ENCODE results near the gene TECPR1. TPM values are rescaled to one million over a fixed set of nuclear protein-coding genes. Genes with fewer than 3 reads are reported as not detected.

Gene TECPR1
- polyA plus RNA-seq, 2 donors: 8.4 to 17.1 TPM

GRCh38 chr7:98199131-98199530 lies 52.9 kb downstream of the TECPR1 start:
- H3K36me3 ChIP-seq (ENCODE audit: control insufficient read depth in 2 of 2, insufficient read depth in 2 of 2, low read length in 1 of 2): peaks cover 15 to 28% of the 10 kb centered on the region in 2 donors
- no peaks in the 10 kb centered on the region for H3K27me3 ChIP-seq (ENCODE audit: control insufficient read depth in 1 of 2, insufficient read depth in 2 of 2, low read length in 2 of 2)
- H3K27ac ChIP-seq (ENCODE audit: low read depth in 2 of 2, low read length in 1 of 2): no peak overlapping the region
- H3K4me3 ChIP-seq (ENCODE audit: low read depth in 1 of 2, low read length in 2 of 2): no peak overlapping the region
- 94 to 96% methylated on average over 5 of the region's 5 CpGs for WGBS, 2 donors
- H3K4me1 ChIP-seq (ENCODE audit: control insufficient read depth in 2 of 2, insufficient read depth in 2 of 2, low read length in 1 of 2): no peaks in the 10 kb centered on the region
- no peaks in the 10 kb centered on the region for H3K9me3 ChIP-seq (ENCODE audit: control insufficient read depth in 2 of 2, insufficient read depth in 1 of 2, low read depth in 1 of 2, low read length in 1 of 2)

DNA sequence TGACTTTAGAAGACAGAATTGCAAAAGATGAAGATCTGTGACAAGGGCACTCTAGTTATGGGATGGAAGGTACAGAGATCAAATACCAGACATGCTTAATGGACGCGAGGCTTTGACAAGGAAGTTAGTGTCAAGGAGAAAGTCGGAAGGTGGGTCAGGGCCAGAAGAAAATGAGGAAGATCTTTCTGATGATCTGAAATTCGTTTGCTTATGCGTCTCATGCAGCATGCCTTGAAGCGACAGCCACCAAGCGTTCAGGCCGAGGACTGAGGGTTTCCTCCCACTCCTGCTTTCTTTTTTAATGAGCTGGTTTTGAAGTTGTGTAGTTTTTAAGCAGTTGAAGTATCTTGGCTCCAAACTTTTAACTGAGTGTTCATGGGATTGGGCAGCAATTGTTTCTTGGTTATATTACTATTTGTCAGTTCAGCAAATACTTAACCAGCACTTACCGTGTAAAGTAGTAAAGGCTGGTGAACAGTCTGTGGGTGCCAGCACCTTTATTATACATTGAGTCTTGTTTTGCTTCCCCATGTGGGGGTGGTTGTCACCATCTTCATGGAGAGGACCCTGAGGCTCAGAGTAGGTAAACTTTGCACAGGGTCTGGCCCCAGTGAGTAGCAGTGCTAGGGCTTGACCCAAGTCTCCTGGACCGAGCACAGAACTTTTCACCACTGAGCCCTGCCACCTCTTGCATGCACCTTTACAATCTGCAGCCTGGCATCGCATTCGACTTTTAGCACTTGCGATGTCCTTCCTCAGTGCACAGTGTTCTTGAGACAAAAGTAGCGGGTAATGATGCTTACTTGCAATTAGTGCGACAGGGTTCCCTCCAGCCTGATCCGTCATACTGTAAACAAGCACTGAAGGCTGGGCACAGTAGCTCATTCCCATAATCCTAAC lies 55.1 kb downstream of the TECPR1 start:
- Histone ChIP-seq H3K27ac (ENCODE audit: low read depth in 2 of 2, low read length in 1 of 2) (no peak overlapping the region), H3K4me3 (ENCODE audit: low read depth in 1 of 2, low read length in 2 of 2) (no peak overlapping the region), H3K36me3 (ENCODE audit: control insufficient read depth in 2 of 2, insufficient read depth in 2 of 2, low read length in 1 of 2) (peaks cover 13 to 38% of the 10 kb centered on the region in 2 donors), H3K4me1 (ENCODE audit: control insufficient read depth in 2 of 2, insufficient read depth in 2 of 2, low read length in 1 of 2) (no peaks in the 10 kb centered on the region), H3K27me3 (ENCODE audit: control insufficient read depth in 1 of 2, insufficient read depth in 2 of 2, low read length in 2 of 2) (no peaks in the 10 kb centered on the region), H3K9me3 (ENCODE audit: control insufficient read depth in 2 of 2, insufficient read depth in 1 of 2, low read depth in 1 of 2, low read length in 1 of 2) (no peaks in the 10 kb centered on the region)
- WGBS, 2 donors: 88 to 94% methylated on average over 16 of the region's 16 CpGs

- no peak overlapping the region for H3K27ac ChIP-seq (ENCODE audit: low read depth in 2 of 2, low read length in 1 of 2)
- H3K27me3 ChIP-seq (ENCODE audit: control insufficient read depth in 1 of 2, insufficient read depth in 2 of 2, low read length in 2 of 2): no peaks in the 10 kb centered on the region
- no peak overlapping the region for H3K4me3 ChIP-seq (ENCODE audit: low read depth in 1 of 2, low read length in 2 of 2)
- H3K36me3 ChIP-seq (ENCODE audit: control insufficient read depth in 2 of 2, insufficient read depth in 2 of 2, low read length in 1 of 2): peaks cover 15 to 44% of the 10 kb centered on the region in 2 donors
- 93 to 96% methylated on average over 8 of the region's 8 CpGs for WGBS, 2 donors
- no peaks in the 10 kb centered on the region for H3K4me1 ChIP-seq (ENCODE audit: control insufficient read depth in 2 of 2, insufficient read depth in 2 of 2, low read length in 1 of 2)
- no peaks in the 10 kb centered on the region for H3K9me3 ChIP-seq (ENCODE audit: control insufficient read depth in 2 of 2, insufficient read depth in 1 of 2, low read depth in 1 of 2, low read length in 1 of 2)
These were observed 57.2 kb downstream of the TECPR1 start for GRCh38 chr7:98194672-98195457.

GRCh38 chr7:98194186-98194585 lies 57.8 kb downstream of the TECPR1 start:
- H3K36me3 ChIP-seq (ENCODE audit: control insufficient read depth in 2 of 2, insufficient read depth in 2 of 2, low read length in 1 of 2): peaks cover 15 to 48% of the 10 kb centered on the region in 2 donors
- WGBS, 2 donors: 96% methylated on average over 28 of the region's 28 CpGs
- H3K9me3 ChIP-seq (ENCODE audit: control insufficient read depth in 2 of 2, insufficient read depth in 1 of 2, low read depth in 1 of 2, low read length in 1 of 2): no peaks in the 10 kb centered on the region

DNA sequence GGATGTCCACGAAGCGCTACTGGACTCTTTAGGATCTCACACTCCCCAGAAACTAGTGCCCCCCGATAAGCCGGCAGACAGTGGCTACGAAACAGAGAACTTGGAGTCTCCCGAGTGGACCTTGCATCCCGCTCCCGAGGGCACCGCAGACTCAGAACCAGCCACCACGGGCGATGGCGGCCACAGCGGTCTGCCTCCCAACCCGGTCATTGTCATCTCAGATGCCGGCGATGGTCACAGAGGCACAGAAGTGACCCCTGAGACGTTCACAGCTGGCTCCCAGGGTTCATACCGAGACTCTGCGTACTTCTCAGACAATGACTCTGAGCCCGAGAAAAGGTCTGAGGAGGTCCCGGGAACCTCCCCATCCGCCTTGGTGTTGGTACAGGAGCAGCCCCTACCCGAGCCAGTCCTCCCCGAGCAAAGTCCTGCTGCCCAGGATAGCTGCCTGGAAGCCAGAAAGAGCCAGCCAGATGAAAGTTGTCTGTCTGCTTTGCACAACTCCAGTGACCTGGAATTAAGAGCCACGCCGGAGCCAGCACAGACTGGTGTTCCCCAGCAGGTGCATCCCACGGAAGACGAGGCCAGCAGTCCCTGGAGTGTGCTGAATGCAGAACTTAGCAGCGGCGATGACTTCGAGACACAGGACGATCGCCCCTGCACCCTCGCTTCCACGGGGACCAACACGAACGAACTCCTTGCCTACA lies 58.4 kb downstream of the TECPR1 start:
- H3K36me3 ChIP-seq (ENCODE audit: control insufficient read depth in 2 of 2, insufficient read depth in 2 of 2, low read length in 1 of 2): peaks cover 15 to 48% of the 10 kb centered on the region in 2 donors

More at GRCh38 chr7:98194186-98194585, 57.8 kb downstream of the TECPR1 start:
- no peaks in the 10 kb centered on the region for H3K4me1 ChIP-seq (ENCODE audit: control insufficient read depth in 2 of 2, insufficient read depth in 2 of 2, low read length in 1 of 2)
- no peak overlapping the region for H3K27ac ChIP-seq (ENCODE audit: low read depth in 2 of 2, low read length in 1 of 2)
- no peak overlapping the region for H3K4me3 ChIP-seq (ENCODE audit: low read depth in 1 of 2, low read length in 2 of 2)
- no peaks in the 10 kb centered on the region for H3K27me3 ChIP-seq (ENCODE audit: control insufficient read depth in 1 of 2, insufficient read depth in 2 of 2, low read length in 2 of 2)

GRCh38 chr7:98192781-98193457 lies 59.1 kb downstream of the TECPR1 start:
- no peak overlapping the region for H3K4me3 ChIP-seq (ENCODE audit: low read depth in 1 of 2, low read length in 2 of 2)
- H3K36me3 ChIP-seq (ENCODE audit: control insufficient read depth in 2 of 2, insufficient read depth in 2 of 2, low read length in 1 of 2): peaks cover 15 to 50% of the 10 kb centered on the region in 2 donors
- WGBS, 2 donors: 91 to 95% methylated on average over 22 of the region's 22 CpGs
- no peaks in the 10 kb centered on the region for H3K9me3 ChIP-seq (ENCODE audit: control insufficient read depth in 2 of 2, insufficient read depth in 1 of 2, low read depth in 1 of 2, low read length in 1 of 2)
- no peaks in the 10 kb centered on the region for H3K4me1 ChIP-seq (ENCODE audit: control insufficient read depth in 2 of 2, insufficient read depth in 2 of 2, low read length in 1 of 2)
- no peaks in the 10 kb centered on the region for H3K27me3 ChIP-seq (ENCODE audit: control insufficient read depth in 1 of 2, insufficient read depth in 2 of 2, low read length in 2 of 2)
- H3K27ac ChIP-seq (ENCODE audit: low read depth in 2 of 2, low read length in 1 of 2): no peak overlapping the region

More for the DNA sequence above, 58.4 kb downstream of the TECPR1 start:
- Histone ChIP-seq H3K27ac (ENCODE audit: low read depth in 2 of 2, low read length in 1 of 2) (no peak overlapping the region), H3K4me1 (ENCODE audit: control insufficient read depth in 2 of 2, insufficient read depth in 2 of 2, low read length in 1 of 2) (no peaks in the 10 kb centered on the region), H3K4me3 (ENCODE audit: low read depth in 1 of 2, low read length in 2 of 2) (no peak overlapping the region), H3K27me3 (ENCODE audit: control insufficient read depth in 1 of 2, insufficient read depth in 2 of 2, low read length in 2 of 2) (no peaks in the 10 kb centered on the region), H3K9me3 (ENCODE audit: control insufficient read depth in 2 of 2, insufficient read depth in 1 of 2, low read depth in 1 of 2, low read length in 1 of 2) (no peaks in the 10 kb centered on the region)
- WGBS, 2 donors: 95 to 97% methylated on average over 37 of the region's 37 CpGs

DNA sequence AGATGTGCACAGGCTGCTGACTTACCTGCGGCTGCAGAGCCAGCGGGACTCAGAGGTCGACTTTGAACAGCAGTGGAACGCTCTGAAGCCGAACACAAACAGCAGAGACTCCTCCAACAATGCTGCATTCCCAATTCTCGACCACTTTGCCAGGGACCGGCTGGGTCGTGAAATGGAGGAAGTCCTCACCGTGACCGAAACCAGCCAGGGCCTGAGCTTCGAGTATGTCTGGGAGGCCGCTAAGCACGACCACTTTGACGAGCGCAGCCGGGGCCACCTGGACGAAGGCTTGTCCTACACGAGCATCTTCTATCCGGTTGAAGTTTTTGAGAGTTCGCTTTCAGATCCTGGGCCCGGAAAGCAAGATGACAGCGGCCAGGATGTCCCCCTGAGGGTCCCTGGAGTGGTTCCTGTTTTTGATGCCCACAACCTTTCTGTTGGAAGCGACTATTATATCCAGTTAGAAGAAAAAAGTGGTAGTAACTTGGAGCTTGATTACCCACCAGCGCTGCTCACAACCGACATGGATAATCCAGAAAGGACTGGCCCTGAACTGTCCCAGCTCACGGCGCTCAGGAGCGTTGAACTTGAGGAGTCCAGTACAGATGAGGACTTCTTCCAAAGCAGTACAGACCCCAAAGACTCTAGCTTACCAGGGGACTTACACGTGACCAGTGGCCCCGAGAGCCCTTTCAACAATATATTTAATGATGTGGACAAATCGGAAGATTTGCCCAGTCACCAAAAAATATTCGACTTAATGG lies 60.2 kb downstream of the TECPR1 start:
- Histone ChIP-seq H3K36me3 (ENCODE audit: control insufficient read depth in 2 of 2, insufficient read depth in 2 of 2, low read length in 1 of 2) (peaks cover 15 to 45% of the 10 kb centered on the region in 2 donors), H3K4me1 (ENCODE audit: control insufficient read depth in 2 of 2, insufficient read depth in 2 of 2, low read length in 1 of 2) (no peaks in the 10 kb centered on the region), H3K27me3 (ENCODE audit: control insufficient read depth in 1 of 2, insufficient read depth in 2 of 2, low read length in 2 of 2) (no peaks in the 10 kb centered on the region), H3K4me3 (ENCODE audit: low read depth in 1 of 2, low read length in 2 of 2) (no peak overlapping the region), H3K27ac (ENCODE audit: low read depth in 2 of 2, low read length in 1 of 2) (no peak overlapping the region), H3K9me3 (ENCODE audit: control insufficient read depth in 2 of 2, insufficient read depth in 1 of 2, low read depth in 1 of 2, low read length in 1 of 2) (no peaks in the 10 kb centered on the region)
- 96 to 97% methylated on average over 32 of the region's 32 CpGs for WGBS, 2 donors

- H3K27ac ChIP-seq (ENCODE audit: low read depth in 2 of 2, low read length in 1 of 2): no peak overlapping the region
- peaks cover 9 to 28% of the 10 kb centered on the region in 2 donors for H3K36me3 ChIP-seq (ENCODE audit: control insufficient read depth in 2 of 2, insufficient read depth in 2 of 2, low read length in 1 of 2)
- WGBS, 2 donors: 93 to 95% methylated on average over 11 of the region's 11 CpGs
These were observed 62.5 kb downstream of the TECPR1 start for GRCh38 chr7:98189559-98189958.

More at GRCh38 chr7:98189559-98189958, 62.5 kb downstream of the TECPR1 start:
- H3K4me1 ChIP-seq (ENCODE audit: control insufficient read depth in 2 of 2, insufficient read depth in 2 of 2, low read length in 1 of 2): no peaks in the 10 kb centered on the region
- no peak overlapping the region for H3K4me3 ChIP-seq (ENCODE audit: low read depth in 1 of 2, low read length in 2 of 2)
- no peaks in the 10 kb centered on the region for H3K9me3 ChIP-seq (ENCODE audit: control insufficient read depth in 2 of 2, insufficient read depth in 1 of 2, low read depth in 1 of 2, low read length in 1 of 2)
- H3K27me3 ChIP-seq (ENCODE audit: control insufficient read depth in 1 of 2, insufficient read depth in 2 of 2, low read length in 2 of 2): no peaks in the 10 kb centered on the region
